Stimulated activated CD8-positive, alpha-beta memory T cell treated with anti-CD3 and anti-CD28 coated beads, Interleukin-12 subunit alpha, Interleukin-12 subunit beta, amount 100 ng/mL, for 4 hours (primary cell): ENCODE measurements around the gene TMEM165.
"Not testable (repeated sequence)": the region's sequence is repeated elsewhere in the genome, so short reads cannot be mapped to it uniquely, and the experiment has no call there.

Source experiments
- DNase-seq: peaks from one replicate; pipeline ENCODE4 v3.0.0-alpha.2; 2020; ENCODE audit warnings: low read depth

Gene TMEM165

GRCh38 chr4:55395529-55396307, at the start of gene TMEM165:
TSS of gene TMEM165 (plus strand) at chr4:55395957. CDS start at chr4:55396190, 233 bp downstream.
- peak; percentile 83 for DNase-seq

GRCh38 chr4:55345980-55346850, 49.5 kb upstream of the TMEM165 start, which contains the start of gene SRD5A3:
TSS of gene SRD5A3 (plus strand) at chr4:55346242. CDS start at chr4:55346337, 95 bp downstream.
- peak; percentile 68 for DNase-seq

GRCh38 chr4:55346851-55347255, 48.9 kb upstream of the TMEM165 start:
- no peak for DNase-seq

- no peak for DNase-seq
Measured at GRCh38 chr4:55347610-55348228, 48.0 kb upstream of the TMEM165 start.

- no peak for DNase-seq
Measured at GRCh38 chr4:55348466-55348865, 47.3 kb upstream of the TMEM165 start.

- DNase-seq, result not testable (repeated sequence)
Measured at GRCh38 chr4:55350870-55351269, 44.9 kb upstream of the TMEM165 start.

GRCh38 chr4:55351824-55352223, 43.9 kb upstream of the TMEM165 start:
- DNase-seq, result no peak

GRCh38 chr4:55352726-55353125, 43.0 kb upstream of the TMEM165 start:
- no peak for DNase-seq

GRCh38 chr4:55353228-55353747, 42.5 kb upstream of the TMEM165 start:
- DNase-seq, result not testable (repeated sequence)

- DNase-seq, result no peak
Measured at GRCh38 chr4:55354648-55355047, 41.1 kb upstream of the TMEM165 start.

GRCh38 chr4:55355555-55355954, 40.2 kb upstream of the TMEM165 start:
- no peak for DNase-seq

GRCh38 chr4:55356991-55357461, 38.7 kb upstream of the TMEM165 start:
- no peak for DNase-seq

GRCh38 chr4:55358246-55358645, 37.5 kb upstream of the TMEM165 start:
- DNase-seq, result no peak

- DNase-seq, result no peak
Measured at GRCh38 chr4:55358668-55359067, 37.1 kb upstream of the TMEM165 start.

GRCh38 chr4:55359397-55359916, 36.3 kb upstream of the TMEM165 start:
- no peak for DNase-seq

- not testable (repeated sequence) for DNase-seq
Measured at GRCh38 chr4:55362938-55363337, 32.8 kb upstream of the TMEM165 start.

- DNase-seq, result no peak
Measured at GRCh38 chr4:55363691-55364351, 31.9 kb upstream of the TMEM165 start.

- no peak for DNase-seq
Measured at GRCh38 chr4:55364691-55365344, 30.9 kb upstream of the TMEM165 start.

- no peak for DNase-seq
Measured at GRCh38 chr4:55365345-55365728, 30.4 kb upstream of the TMEM165 start.

GRCh38 chr4:55366621-55367020, 29.1 kb upstream of the TMEM165 start:
- no peak for DNase-seq
